ENCODE measurements around the gene TGM3.

Gene TGM3

GRCh38 chr20:2331106-2331505 is 35.3 kb downstream of the TGM3 start:
- H3K9me3 ChIP-seq (ENCODE audit: control insufficient read depth, insufficient read depth, low read length) = no peaks in the 10 kb centered on the region
- H3K36me3 ChIP-seq (ENCODE audit: control insufficient read depth, insufficient read depth, low read length) = no peaks in the 10 kb centered on the region
- no peak overlapping the region for H3K9ac ChIP-seq (ENCODE audit: low read depth, low read length)
- no peak overlapping the region for H3K4me3 ChIP-seq (ENCODE audit: low read depth, low read length)
- no peaks in the 10 kb centered on the region for H3K27me3 ChIP-seq (ENCODE audit: control insufficient read depth, insufficient read depth, low read length)
- peaks cover 4% of the 10 kb centered on the region for H3K4me1 ChIP-seq (ENCODE audit: control insufficient read depth, insufficient read depth, low read length)

GRCh38 chr20:2331901-2332565 is 36.2 kb downstream of the TGM3 start:
- H3K27me3 ChIP-seq (ENCODE audit: control insufficient read depth, insufficient read depth, low read length) = no peaks in the 10 kb centered on the region
- no peak overlapping the region for H3K4me3 ChIP-seq (ENCODE audit: low read depth, low read length)
- H3K9ac ChIP-seq (ENCODE audit: low read depth, low read length) = no peak overlapping the region
- H3K4me1 ChIP-seq (ENCODE audit: control insufficient read depth, insufficient read depth, low read length) = peaks cover 4% of the 10 kb centered on the region
- H3K36me3 ChIP-seq (ENCODE audit: control insufficient read depth, insufficient read depth, low read length) = no peaks in the 10 kb centered on the region
- H3K9me3 ChIP-seq (ENCODE audit: control insufficient read depth, insufficient read depth, low read length) = no peaks in the 10 kb centered on the region

- H3K9me3 ChIP-seq (ENCODE audit: control insufficient read depth, insufficient read depth, low read length) = no peaks in the 10 kb centered on the region
- no peak overlapping the region for H3K9ac ChIP-seq (ENCODE audit: low read depth, low read length)
- H3K36me3 ChIP-seq (ENCODE audit: control insufficient read depth, insufficient read depth, low read length) = no peaks in the 10 kb centered on the region
- no peaks in the 10 kb centered on the region for H3K27me3 ChIP-seq (ENCODE audit: control insufficient read depth, insufficient read depth, low read length)
- H3K4me3 ChIP-seq (ENCODE audit: low read depth, low read length) = no peak overlapping the region
- peaks cover 4% of the 10 kb centered on the region for H3K4me1 ChIP-seq (ENCODE audit: control insufficient read depth, insufficient read depth, low read length)
Observed at GRCh38 chr20:2332711-2333110, 36.9 kb downstream of the TGM3 start.

- H3K27me3 ChIP-seq (ENCODE audit: control insufficient read depth, insufficient read depth, low read length) = no peaks in the 10 kb centered on the region
- no peak overlapping the region for H3K4me3 ChIP-seq (ENCODE audit: low read depth, low read length)
- H3K36me3 ChIP-seq (ENCODE audit: control insufficient read depth, insufficient read depth, low read length) = no peaks in the 10 kb centered on the region
- H3K9ac ChIP-seq (ENCODE audit: low read depth, low read length) = no peak overlapping the region
- peaks cover 4% of the 10 kb centered on the region for H3K4me1 ChIP-seq (ENCODE audit: control insufficient read depth, insufficient read depth, low read length)
- H3K9me3 ChIP-seq (ENCODE audit: control insufficient read depth, insufficient read depth, low read length) = no peaks in the 10 kb centered on the region
Observed at GRCh38 chr20:2333821-2334220, 38.0 kb downstream of the TGM3 start.

GRCh38 chr20:2335096-2335870 is 39.5 kb downstream of the TGM3 start:
- no peaks in the 10 kb centered on the region for H3K9me3 ChIP-seq (ENCODE audit: control insufficient read depth, insufficient read depth, low read length)
- no peaks in the 10 kb centered on the region for H3K36me3 ChIP-seq (ENCODE audit: control insufficient read depth, insufficient read depth, low read length)
- peaks cover 1% of the 10 kb centered on the region for H3K4me1 ChIP-seq (ENCODE audit: control insufficient read depth, insufficient read depth, low read length)
- H3K27me3 ChIP-seq (ENCODE audit: control insufficient read depth, insufficient read depth, low read length) = no peaks in the 10 kb centered on the region
- H3K4me3 ChIP-seq (ENCODE audit: low read depth, low read length) = no peak overlapping the region
- H3K9ac ChIP-seq (ENCODE audit: low read depth, low read length) = no peak overlapping the region

GRCh38 chr20:2336471-2336870 is 40.7 kb downstream of the TGM3 start:
- Histone ChIP-seq H3K27me3 (ENCODE audit: control insufficient read depth, insufficient read depth, low read length) (no peaks in the 10 kb centered on the region), H3K9me3 (ENCODE audit: control insufficient read depth, insufficient read depth, low read length) (no peaks in the 10 kb centered on the region), H3K9ac (ENCODE audit: low read depth, low read length) (no peak overlapping the region), H3K4me3 (ENCODE audit: low read depth, low read length) (no peak overlapping the region), H3K36me3 (ENCODE audit: control insufficient read depth, insufficient read depth, low read length) (no peaks in the 10 kb centered on the region), H3K4me1 (ENCODE audit: control insufficient read depth, insufficient read depth, low read length) (no peaks in the 10 kb centered on the region)

- no peaks in the 10 kb centered on the region for H3K4me1 ChIP-seq (ENCODE audit: control insufficient read depth, insufficient read depth, low read length)
- H3K9ac ChIP-seq (ENCODE audit: low read depth, low read length) = no peak overlapping the region
- no peaks in the 10 kb centered on the region for H3K9me3 ChIP-seq (ENCODE audit: control insufficient read depth, insufficient read depth, low read length)
- H3K4me3 ChIP-seq (ENCODE audit: low read depth, low read length) = no peak overlapping the region
- no peaks in the 10 kb centered on the region for H3K36me3 ChIP-seq (ENCODE audit: control insufficient read depth, insufficient read depth, low read length)
- no peaks in the 10 kb centered on the region for H3K27me3 ChIP-seq (ENCODE audit: control insufficient read depth, insufficient read depth, low read length)
Observed at GRCh38 chr20:2337142-2337541, 41.3 kb downstream of the TGM3 start.

- no peaks in the 10 kb centered on the region for H3K27me3 ChIP-seq (ENCODE audit: control insufficient read depth, insufficient read depth, low read length)
- no peak overlapping the region for H3K4me3 ChIP-seq (ENCODE audit: low read depth, low read length)
- H3K9ac ChIP-seq (ENCODE audit: low read depth, low read length) = no peak overlapping the region
- no peaks in the 10 kb centered on the region for H3K9me3 ChIP-seq (ENCODE audit: control insufficient read depth, insufficient read depth, low read length)
- H3K36me3 ChIP-seq (ENCODE audit: control insufficient read depth, insufficient read depth, low read length) = no peaks in the 10 kb centered on the region
- no peaks in the 10 kb centered on the region for H3K4me1 ChIP-seq (ENCODE audit: control insufficient read depth, insufficient read depth, low read length)
Observed at GRCh38 chr20:2338411-2339066, 42.7 kb downstream of the TGM3 start.

GRCh38 chr20:2340136-2340535 is 44.3 kb downstream of the TGM3 start:
- no peaks in the 10 kb centered on the region for H3K36me3 ChIP-seq (ENCODE audit: control insufficient read depth, insufficient read depth, low read length)

GRCh38 chr20:2340823-2341222 is 45.0 kb downstream of the TGM3 start:
- Histone ChIP-seq H3K4me3 (ENCODE audit: low read depth, low read length) (no peak overlapping the region), H3K27me3 (ENCODE audit: control insufficient read depth, insufficient read depth, low read length) (no peaks in the 10 kb centered on the region), H3K9me3 (ENCODE audit: control insufficient read depth, insufficient read depth, low read length) (no peaks in the 10 kb centered on the region), H3K9ac (ENCODE audit: low read depth, low read length) (no peak overlapping the region), H3K36me3 (ENCODE audit: control insufficient read depth, insufficient read depth, low read length) (no peaks in the 10 kb centered on the region), H3K4me1 (ENCODE audit: control insufficient read depth, insufficient read depth, low read length) (no peaks in the 10 kb centered on the region)

More at GRCh38 chr20:2340136-2340535, 44.3 kb downstream of the TGM3 start:
- H3K9me3 ChIP-seq (ENCODE audit: control insufficient read depth, insufficient read depth, low read length) = no peaks in the 10 kb centered on the region
- H3K9ac ChIP-seq (ENCODE audit: low read depth, low read length) = no peak overlapping the region
- no peaks in the 10 kb centered on the region for H3K4me1 ChIP-seq (ENCODE audit: control insufficient read depth, insufficient read depth, low read length)
- no peaks in the 10 kb centered on the region for H3K27me3 ChIP-seq (ENCODE audit: control insufficient read depth, insufficient read depth, low read length)
- no peak overlapping the region for H3K4me3 ChIP-seq (ENCODE audit: low read depth, low read length)

GRCh38 chr20:2341336-2341735 is 45.5 kb downstream of the TGM3 start:
- no peaks in the 10 kb centered on the region for H3K36me3 ChIP-seq (ENCODE audit: control insufficient read depth, insufficient read depth, low read length)
- H3K9ac ChIP-seq (ENCODE audit: low read depth, low read length) = no peak overlapping the region
- H3K4me3 ChIP-seq (ENCODE audit: low read depth, low read length) = no peak overlapping the region
- no peaks in the 10 kb centered on the region for H3K27me3 ChIP-seq (ENCODE audit: control insufficient read depth, insufficient read depth, low read length)
- no peaks in the 10 kb centered on the region for H3K4me1 ChIP-seq (ENCODE audit: control insufficient read depth, insufficient read depth, low read length)
- no peaks in the 10 kb centered on the region for H3K9me3 ChIP-seq (ENCODE audit: control insufficient read depth, insufficient read depth, low read length)

- Histone ChIP-seq H3K27me3 (ENCODE audit: control insufficient read depth, insufficient read depth, low read length) (no peaks in the 10 kb centered on the region), H3K9ac (ENCODE audit: low read depth, low read length) (no peak overlapping the region), H3K4me3 (ENCODE audit: low read depth, low read length) (no peak overlapping the region), H3K36me3 (ENCODE audit: control insufficient read depth, insufficient read depth, low read length) (no peaks in the 10 kb centered on the region), H3K9me3 (ENCODE audit: control insufficient read depth, insufficient read depth, low read length) (no peaks in the 10 kb centered on the region), H3K4me1 (ENCODE audit: control insufficient read depth, insufficient read depth, low read length) (no peaks in the 10 kb centered on the region)
Observed at GRCh38 chr20:2342243-2342642, 46.4 kb downstream of the TGM3 start.
